NOMO-1 treated with DMSO at 0.1 percent for 48 hours (cell line): Measurements from ENCODE around the gene MBD5.

ENCODE experiments used
- DNase-seq: peaks from one replicate; lab custom pipeline; 2025; ENCODE audit not compliant: unreplicated experiment; lab: John Stamatoyannopoulos, UW

MBD5 gene

DNA sequence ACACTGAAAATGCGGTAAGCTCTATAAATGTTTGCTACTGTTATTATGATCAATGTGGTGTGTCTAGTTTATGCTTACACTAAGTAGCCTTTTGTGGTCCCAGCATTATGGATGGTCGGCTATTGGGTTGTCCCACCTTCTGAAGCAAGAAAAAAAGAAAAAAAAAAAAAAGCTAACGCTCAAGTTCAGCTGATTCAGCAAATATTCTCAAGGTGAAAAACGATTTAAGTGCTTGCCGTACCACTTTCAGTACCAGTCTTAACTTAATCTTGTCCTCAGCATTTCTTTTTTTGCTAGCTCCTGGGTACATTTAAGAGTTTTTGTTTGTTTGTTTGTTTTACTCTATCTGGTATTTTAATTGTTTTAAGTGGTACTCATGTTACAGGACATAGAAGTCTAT lies 87.5 kb downstream of the MBD5 start:
- no peak for DNase-seq

- no peak for DNase-seq
Measured at GRCh38 chr2:148110184-148110583, 89.3 kb downstream of the MBD5 start.

DNA sequence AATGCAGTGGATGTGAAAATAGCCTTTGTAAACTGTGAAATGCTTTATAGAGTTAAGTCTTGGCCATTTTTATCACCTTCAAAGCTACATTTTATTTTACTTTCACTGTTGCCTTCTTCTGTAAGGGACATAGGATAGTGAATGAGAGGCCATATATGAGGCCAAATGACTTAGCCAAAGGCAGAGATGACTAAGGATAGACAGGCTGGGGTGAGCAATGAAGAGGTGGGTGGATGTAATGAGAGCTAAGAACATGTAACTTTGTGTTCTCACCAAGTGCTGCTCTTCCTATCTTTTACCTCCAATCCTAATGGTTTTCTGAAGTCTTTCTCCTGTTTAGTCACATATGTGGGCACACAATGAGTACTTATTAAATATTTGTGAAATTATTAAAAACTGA lies 101.9 kb downstream of the MBD5 start:
- DNase-seq: no peak

GRCh38 chr2:148124271-148124670 lies 103.4 kb downstream of the MBD5 start:
- DNase-seq: no peak

- no peak for DNase-seq
Measured at GRCh38 chr2:148130581-148130980, 109.7 kb downstream of the MBD5 start.

DNA sequence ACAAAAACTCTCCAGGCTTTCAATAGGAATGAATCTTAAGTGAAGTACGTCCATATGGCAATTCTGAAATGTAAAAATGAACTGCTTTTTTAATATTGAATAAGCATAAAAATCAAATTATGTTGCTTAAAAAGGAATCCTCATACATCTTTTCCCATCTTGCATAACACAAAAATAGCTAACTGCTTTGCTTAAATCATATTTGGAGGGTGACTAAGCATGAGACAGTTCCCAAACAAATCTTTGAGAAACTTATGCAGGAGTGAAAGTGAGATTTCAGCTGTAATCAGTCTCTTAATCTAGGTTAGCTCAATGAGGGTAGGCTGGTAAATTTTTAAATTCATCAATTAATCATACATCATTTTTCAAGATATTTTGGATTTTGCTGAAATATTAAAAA lies 111.5 kb downstream of the MBD5 start:
- no peak for DNase-seq

DNA sequence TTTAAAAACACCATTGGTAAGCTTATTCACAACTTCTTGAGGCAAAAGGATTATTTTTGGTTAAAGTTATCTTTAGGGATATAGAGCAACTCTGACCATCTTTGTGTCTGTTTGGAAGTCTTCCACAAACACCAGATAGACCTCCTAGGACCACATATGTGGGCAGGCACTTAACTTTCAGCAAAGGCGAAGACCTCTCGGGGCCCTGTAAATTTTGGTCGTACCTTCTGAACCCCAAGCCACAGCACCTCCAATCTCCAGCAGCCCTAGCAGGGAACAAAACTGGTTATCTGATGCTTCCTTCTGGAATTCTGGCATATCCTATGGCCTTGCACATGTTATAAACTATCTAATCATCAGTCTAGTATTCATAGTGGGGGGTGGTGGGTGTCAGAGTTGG lies 114.8 kb downstream of the MBD5 start:
- no peak for DNase-seq

GRCh38 chr2:148136441-148136840 lies 115.5 kb downstream of the MBD5 start:
- DNase-seq: no peak

DNA sequence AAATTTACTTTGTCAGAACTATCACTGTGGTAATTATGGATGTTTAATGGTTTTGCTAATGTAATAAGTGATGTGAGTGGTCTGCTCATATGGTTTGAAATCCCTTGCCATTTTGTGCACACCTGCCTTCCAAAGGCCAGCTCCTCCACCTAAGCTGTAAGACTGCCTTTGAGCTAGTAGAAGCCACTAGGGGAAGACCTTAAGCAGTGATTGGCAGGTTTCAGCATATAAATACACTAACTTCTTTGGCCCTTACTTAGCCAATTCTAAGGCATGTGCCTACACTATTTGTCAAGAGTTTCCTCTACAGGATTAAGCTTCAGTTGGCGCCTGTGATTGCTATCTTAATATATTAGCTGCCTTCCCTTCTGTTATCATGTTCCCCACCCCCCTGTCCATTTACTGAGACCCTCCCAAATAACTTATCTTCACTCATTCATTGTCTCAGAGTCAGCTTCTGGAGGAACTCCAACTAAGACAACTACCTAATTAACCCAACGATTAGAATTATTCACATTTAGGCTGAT lies 141.1 kb downstream of the MBD5 start:
- DNase-seq: no peak

DNA sequence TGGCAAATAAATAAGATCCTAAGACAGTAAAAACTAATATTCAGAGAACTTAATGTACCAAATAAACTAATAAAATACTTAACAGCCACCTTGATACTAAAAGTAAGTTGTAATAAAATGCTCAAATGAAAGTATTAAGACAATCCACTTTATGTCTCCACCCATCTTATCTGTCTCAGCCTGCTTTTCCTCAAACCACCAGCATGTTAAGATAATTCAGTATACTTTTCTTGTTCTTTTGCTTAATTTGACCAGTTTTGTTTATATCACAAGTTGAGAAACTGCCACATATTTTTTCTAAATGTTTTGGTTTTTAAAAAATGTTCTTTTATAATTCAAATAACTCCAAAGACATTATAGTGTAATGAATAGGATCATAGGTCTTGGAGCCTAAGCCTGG lies 142.0 kb downstream of the MBD5 start:
- no peak for DNase-seq

DNA sequence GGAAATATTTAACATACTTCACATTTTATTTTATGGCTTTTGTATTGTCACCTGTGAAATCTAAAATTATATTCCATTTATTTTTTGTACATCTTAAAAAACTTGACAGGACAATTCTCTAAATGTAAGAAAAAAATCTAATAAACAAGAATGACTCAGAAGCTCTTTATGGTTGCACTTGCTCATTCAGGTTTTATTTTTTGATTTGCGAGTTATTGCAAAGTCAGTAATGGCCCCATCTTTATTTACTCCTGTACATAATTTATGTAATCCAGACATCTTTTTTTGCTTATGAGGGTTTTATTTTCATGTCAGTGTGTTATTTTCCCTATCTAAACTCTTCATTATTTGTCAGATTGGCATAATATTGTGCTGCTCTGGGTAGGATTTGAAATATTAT lies 145.1 kb downstream of the MBD5 start:
- DNase-seq: no peak

GRCh38 chr2:148167241-148167766 lies 146.4 kb downstream of the MBD5 start:
- DNase-seq: no peak

DNA sequence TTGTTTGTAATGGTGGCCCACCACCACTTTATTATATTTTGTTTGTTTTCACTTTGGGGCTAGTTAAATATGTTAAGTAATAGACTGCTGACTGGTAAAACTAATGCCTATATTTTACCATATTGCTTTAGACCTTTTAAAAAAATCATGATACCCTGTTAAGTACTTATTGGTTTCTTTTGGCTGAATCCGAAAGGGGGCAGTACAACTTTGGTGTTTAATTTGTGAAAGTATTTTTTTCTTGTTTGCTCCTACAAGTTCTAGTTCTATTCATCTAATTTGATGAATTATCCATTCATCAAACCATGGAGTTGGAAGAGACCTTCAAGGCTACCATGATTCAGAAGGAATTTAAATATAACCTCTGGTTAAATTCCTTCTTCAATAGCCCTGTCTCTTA lies 147.0 kb downstream of the MBD5 start:
- no peak for DNase-seq

DNA sequence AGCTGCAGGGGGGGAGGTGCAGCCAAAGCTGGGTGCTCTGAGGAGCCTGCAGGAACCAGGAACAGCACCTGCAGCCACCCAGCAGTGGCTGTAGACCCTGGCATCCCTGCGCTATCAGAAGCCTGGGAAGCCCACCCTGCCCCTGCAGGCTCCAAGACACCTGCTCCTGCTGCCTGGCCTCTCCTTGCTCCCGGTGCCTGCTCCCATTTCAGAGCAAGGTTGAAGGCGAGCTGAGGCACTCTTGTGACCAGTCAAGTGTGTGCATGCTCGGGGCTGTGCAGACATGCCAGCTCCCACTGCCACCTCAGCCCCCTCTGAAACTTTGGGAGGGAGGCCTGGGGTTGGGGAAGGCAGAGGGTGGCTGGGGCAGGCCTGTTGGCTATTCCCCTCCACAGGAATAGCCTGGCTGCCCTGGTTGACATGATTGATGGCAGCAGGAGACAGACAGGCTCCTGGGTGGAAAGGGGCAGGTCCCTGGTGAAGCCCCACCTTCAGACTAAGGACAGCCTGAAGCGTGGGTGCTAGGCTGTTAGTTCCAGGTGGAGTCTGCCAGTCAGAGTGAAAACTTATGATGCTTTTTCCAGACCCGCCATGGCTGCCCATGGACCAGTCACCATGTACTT lies 151.4 kb downstream of the MBD5 start:
- no peak for DNase-seq

- DNase-seq: no peak
Measured at GRCh38 chr2:148173168-148173567, 152.3 kb downstream of the MBD5 start.

GRCh38 chr2:148177559-148177958 lies 156.7 kb downstream of the MBD5 start:
- no peak for DNase-seq

DNA sequence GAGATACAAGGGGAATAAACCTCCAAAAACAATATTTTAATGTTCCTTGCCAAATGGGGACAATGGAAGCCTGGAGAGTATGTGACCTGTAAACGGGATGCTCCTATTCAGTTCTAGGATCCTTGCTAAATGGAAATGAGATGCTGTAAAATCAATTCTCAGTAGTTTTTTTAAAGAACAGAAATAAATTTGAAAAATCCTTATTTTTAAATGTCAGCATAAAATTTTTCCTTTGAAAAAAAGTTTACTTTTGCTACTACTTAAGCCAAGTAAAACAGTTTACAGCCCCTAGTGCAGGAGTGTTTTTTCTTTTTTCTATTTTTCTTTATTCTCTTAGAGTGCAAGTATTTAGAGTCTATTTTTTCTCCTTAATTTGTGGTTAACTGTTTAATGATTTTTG lies 158.8 kb downstream of the MBD5 start:
- DNase-seq: no peak

DNA sequence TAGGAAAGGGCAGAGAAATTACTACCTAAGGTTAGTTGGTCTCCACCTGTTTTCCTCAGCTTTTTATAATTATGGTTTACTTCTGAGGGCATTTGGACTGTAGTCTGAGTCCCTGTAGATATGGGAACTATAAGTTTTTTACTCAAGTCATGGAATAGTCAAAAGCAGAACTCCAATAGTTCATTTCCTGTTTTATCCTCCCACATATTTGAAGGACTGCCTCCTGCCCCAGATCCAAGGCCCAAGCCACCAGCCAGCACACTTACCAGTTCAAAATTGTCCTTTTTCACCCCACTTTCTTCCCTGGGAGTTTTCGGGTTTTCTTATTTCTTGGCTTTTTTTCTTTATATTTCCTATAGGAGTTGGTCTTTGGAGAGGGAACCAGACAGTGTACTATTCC lies 164.1 kb downstream of the MBD5 start:
- DNase-seq: no peak

DNA sequence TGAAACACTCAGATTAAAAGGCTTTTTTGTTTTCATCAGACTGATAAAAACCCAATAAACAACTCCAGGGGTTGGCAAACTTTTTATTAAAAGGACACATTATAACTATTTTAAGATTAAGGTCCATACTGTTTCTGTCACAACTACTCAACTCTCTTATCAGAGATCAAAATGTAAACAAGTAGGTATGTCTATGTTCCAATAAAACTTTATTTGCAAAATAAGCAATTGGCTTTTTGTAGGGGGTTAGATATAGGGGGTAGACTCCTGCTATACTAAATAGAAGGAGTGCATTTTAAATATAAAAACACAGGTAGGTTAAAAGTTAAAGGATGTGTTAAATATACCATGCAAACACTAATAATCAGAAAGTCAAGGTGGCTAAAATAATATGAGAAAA lies 174.0 kb downstream of the MBD5 start:
- no peak for DNase-seq

GRCh38 chr2:148201075-148202004 lies 180.4 kb downstream of the MBD5 start:
- peak; percentile 14 for DNase-seq

DNA sequence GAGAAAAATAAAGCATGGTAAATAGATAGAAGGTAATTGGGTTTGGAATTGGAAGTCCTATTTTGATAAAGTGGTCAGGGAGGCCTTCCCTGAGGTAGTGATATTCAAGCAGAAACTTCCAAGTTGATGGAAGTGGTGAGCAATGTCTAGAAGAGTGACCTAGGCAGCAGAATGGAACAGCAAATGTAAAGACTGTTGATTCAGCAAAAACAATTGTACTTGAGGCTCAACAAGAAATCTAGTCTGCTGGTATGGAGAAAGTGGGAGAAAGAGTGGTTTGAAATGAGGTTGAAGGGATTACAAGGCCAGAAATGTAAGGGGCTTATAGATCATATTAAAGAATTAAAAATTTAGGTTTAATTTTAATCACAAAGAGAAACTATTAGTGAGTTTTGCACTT lies 181.3 kb downstream of the MBD5 start:
- DNase-seq: no peak

DNA sequence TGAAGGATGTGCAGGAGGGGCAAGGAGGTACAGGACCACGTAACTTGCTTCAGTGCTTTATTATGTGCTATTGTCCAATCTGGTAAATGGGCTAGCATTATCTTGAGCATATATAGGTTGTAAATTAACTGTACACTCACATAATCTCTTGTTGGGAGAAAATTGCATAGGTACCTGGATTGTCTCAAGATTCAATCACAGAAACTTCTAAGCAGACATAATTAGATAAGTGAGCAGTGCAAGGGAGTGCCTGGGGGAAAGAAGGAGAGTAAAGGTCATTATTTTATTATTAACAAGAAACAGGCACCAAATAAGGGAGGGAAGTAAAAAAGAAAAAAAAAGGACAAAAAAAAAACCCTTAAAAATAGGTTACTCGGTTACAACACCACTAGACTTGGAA lies 186.2 kb downstream of the MBD5 start:
- no peak for DNase-seq
